Skin of body (tissue), 2 donors: ENCODE results near the gene RPS16. TPM values are rescaled to one million over a fixed set of nuclear protein-coding genes. Genes with fewer than 3 reads are reported as not detected.

ENCODE experiments used
- DNase-seq: peaks from one replicate; lab custom pipeline; 2025; lab: John Stamatoyannopoulos, UW
- total RNA-seq: library from RNA; depleted of rRNA; stranded (reverse); fragments of >200 nt; gene quantifications from one replicate; pipeline ENCODE4 v1.2.3, GENCODE V29; 2014

Gene RPS16
- total RNA-seq, 1 donor from 2014 or later = 157 TPM

DNA sequence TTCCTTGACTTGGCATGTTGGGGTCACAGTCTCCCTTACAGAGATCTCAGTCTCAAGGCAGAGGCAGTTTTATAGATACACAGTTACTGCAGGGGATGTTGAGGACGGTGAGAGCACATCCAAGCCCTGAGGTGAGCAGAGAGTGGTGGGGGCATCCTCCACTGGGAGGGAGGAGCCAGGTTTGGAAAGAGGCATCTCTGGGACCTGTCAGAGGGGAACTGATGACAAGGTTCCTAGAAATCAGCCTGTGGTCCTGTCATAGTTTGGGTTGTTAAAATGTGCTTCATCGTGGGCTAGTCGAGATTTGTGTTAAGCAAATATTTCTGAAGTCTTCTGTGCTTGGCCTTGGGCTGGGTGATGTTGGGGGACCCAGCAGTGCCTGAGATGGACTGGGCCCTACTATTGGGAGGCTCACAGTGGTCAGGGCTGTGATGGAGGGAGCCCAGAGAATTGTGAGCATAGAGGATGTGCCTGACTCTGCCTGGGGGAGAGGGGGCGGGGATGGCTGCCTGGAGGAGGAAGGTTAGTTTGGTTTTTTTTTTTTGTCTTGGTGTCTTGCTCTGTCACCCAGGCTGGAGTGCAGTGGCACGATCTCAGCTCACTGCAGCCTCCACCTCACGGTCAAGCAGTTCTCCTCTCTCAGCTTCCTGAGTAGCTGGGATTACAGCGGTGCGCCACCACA lies 13.5 kb upstream of the RPS16 start:
- no peak for DNase-seq

DNA sequence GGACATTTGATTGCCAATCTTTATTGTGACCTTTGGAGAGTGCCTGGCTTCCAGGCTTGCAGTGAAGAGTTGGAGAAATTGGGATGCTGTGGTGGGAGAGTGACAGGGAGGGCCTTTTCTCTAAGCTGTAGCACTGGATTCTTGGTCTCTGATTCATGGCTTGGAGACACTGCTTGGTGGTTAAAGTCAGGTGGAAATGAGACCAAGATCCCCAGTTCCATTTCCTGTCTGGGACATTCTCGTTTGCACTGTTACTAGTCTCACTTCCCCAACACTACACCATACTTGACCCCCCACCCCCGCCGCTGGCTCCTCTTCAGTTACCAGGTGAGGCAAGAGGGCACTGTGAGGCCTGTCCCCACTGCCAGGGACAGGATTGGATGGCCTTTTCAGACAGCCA lies 12.5 kb upstream of the RPS16 start:
- no peak for DNase-seq

DNA sequence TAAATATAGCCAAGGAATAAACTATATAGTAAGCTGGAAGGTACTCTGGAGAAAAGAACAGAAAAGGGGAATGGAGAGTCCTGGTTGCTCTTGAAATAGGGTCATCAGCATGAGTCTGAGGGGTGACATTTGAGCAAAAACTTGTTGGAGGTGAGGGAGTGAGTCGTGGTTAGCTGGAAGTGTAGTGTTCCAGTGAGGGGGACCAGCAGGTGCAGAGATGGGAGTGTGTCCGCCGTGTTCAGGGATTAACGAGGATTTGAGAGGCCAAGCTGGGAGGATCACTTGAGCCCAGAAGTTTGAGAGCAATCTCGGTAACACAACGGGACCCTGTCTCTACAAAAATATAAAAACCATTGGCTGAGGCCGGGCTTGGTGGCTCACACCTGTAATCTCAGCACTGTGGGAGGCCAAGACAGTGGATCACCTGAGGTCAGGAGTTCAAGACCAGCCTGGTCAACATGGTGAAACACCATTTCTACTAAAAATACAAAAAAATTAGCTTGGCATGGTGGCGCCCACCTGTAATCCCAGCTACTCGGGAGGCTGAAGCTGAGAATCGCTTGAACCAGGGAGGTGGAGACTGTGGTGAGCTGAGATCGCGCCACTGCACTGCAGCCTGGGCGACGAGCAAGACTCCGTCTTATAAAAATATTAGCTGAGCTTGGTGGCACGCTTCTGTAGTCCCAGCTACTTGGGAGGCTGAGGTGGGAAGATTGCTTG lies 10.8 kb upstream of the RPS16 start:
- DNase-seq = no peak

DNA sequence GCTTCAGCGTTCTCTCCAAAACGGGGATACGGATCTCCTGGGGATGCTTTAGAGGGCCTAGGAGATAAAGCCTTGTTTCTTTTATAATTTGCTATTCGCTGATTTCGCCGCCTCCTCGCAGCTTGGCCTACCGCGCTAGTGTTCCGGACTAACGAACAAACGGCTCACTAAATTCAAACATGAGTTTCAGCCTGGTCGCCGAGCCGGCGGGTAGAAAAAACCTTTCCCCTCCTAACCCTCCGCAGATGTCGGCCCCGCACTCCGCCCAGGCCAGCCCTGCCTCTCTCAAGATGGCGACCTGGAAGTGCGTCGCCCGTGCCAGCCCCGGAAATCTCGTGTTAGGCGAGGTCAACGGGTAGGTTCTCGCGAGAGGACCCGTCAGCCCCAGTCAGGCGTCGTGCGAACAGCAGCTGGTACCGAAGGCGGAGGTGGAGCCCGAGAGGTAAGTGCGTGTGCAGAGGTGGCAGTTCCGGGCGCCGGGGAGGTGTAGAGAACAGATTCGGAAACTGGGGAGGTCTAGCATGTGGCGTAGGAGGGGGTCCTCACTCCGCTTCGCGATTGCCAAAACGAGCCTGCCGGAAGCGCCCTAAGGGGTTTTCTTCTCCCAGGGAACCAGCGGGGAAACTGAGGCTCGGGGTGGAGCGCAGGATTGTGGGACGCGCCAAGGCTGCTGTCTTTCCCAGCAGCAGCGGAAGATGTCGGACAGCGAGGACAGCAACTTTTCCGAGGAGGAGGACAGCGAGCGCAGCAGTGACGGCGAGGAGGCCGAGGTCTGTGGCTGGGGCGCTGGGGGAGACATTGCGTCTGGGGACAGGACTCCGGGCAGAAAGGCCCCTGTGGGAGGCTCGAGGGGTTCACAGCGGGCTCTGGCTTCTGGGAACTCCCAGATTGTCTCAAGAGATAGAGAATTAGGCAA lies 9.7 kb upstream of the RPS16 start, which contains the start of gene SUPT5H:
TSS of gene SUPT5H (plus strand) at position 387 of the 916 bp plus-strand sequence. CDS start at position 696, 309 bp downstream.
- peak; percentile 97 for DNase-seq

DNA sequence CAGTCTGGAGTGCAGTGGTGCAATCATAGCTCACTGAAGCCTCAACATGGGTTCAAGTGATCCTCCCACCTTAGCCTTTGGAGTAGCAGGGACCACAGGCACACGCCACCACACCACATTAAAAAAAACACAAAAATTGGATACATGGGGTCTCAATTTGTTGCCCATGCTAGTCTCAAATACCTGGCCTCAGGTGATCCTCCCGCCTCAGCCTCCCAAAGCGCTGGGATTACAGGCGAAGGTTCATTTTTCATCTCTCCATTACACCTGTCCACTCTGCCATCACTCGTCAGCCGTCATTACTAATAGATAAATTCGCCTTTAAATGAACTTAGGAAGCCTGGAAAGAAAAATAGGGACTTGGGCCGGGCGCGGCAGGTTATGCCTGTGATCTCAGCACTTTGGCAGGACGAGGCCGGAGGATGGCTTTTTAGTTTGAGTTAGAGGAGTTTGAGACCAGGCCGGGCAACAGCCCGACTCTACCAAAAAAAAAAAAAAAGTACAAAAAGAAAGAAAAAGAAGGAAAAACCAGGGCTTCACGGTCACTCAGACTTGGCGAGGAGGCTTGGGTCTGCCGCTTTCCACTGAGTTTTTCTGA lies 8.9 kb upstream of the RPS16 start:
- DNase-seq = no peak

DNA sequence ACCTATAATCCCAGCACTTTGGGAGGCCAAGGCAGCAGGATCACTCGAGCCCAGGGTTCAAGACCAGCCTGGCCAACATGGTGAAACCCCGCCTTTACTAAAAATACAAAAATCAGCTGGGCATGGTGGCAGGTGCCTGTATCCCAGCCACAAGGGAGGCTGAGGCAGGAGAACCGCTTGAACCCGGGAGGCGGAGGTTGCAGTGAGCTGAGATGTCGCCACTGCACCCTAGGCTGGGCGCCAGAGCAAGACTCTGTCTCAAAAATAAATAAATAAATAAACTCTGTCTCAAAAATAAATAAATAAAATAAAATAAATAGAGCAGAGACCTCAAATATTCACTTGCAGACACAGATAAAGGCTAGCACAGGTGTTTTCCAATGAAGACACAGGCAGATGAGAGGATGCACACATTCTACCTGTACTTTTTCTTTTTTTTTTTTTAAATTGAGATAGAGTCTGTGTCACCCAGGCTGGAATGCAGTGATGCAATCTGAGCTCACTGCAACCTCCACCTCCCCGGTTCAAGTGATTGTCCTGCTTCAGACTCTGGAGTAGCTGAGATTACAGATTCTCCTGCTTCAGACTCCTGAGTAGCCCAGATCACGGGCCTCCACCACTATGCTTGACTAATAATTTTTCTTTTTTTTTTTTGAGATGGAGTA lies 2.7 kb upstream of the RPS16 start:
- no peak for DNase-seq

DNA sequence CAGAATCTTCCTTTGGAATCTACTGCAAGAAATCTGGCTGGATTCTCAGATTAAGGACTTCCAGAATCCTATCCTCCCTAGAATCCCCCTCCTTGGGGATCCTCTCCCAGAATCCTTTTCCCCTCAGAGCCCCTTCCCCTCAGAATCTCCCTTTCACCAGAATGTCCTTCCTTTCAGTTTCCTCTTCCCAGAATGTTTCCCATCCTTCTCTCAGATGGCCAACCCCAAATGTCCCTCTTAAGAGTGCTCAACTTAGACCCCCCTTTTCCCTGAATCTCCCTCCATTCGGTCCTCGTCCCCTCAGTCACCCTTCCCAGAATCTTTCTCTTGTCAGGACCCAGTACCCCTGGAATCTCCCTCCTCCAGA lies 584 bp upstream of the RPS16 start:
- no peak for DNase-seq

DNA sequence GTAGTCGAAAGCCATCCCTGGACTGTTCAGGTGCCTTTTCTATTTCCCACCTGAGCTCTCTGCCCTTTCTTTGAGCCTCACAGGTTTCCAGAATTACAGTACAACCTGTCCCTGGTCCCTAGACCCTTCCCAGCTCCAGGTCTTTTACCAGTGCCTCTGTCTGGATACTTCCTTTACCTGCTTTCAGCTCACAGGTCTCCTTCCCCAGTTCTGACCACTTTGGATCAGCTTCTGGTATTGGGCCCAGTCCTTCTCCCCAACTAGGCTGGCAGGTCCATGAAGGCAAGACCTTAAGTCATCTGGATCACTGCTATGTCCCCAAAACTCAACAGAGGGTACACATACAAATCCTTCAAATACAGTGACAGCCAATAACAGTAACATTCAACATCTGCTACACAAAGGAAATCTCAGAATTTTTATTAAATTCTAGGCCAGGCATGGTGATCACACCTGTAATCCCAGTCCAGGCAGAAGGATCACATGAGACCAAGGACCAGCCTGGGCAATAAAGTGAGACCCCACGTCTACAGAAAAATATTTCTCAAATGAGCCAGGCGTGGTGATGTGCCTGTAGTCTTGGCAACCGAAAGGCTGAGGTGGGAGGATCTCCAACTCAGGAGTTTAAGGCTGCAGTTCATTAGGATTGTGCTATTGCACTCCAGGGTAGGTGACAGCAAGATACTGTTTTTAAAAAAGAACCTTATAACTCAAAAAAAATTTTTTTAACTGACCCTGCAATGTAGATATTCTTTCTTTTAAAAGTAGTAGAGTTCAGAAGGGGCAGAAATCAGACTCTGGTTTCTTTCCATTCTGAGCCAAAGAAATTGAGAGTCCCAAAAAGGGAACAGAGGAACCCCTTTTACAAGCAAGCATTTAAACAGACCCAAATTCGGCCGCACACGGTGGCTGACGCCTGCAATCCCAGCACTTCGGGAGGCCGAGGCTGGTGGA lies 1.3 kb downstream of the RPS16 start:
- no peak for DNase-seq

DNA sequence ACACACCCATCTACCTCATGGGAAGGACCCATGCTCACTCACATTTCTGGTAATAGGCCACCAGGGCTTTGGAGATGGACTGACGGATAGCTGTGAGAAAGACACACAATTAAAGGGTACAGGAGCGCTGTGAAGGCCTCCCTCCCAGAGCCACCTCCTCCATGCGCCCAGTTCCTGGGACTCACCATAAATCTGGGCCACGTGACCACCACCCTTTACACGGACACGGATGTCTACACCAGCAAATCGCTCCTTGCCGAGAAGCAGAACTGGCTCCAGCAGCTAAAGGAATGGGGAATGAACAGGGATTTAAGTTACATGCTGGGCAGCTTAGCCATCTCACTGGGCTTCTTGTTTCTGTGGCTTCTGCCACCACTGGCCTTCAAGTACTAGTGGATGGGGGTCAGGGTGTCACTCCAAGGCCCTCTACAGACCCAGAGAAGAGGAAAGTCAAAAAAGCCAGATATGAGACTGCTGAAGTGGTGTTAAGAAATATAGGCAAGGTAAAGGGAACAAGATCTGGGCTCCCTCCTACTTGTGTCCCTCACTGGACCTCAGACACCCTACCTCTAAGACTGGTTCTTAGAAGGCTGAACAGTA lies 2.2 kb downstream of the RPS16 start:
- DNase-seq = no peak

DNA sequence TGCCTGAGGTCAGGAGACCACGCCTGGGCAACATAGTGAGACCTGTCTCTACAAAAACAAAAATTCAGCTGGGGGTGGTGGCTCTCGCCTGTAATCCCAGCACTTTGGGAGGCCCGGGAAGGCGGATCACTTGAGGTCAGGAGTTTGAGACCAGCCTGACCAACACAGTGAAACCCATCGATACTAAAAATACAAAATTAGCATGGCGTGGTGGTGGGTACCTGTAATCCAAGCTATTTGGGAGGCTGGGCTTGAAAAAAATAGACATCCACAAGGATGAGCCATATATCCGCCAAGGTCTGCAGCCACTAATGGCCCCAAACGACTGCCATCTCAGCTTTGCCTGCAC lies 3.1 kb downstream of the RPS16 start:
- no peak for DNase-seq

DNA sequence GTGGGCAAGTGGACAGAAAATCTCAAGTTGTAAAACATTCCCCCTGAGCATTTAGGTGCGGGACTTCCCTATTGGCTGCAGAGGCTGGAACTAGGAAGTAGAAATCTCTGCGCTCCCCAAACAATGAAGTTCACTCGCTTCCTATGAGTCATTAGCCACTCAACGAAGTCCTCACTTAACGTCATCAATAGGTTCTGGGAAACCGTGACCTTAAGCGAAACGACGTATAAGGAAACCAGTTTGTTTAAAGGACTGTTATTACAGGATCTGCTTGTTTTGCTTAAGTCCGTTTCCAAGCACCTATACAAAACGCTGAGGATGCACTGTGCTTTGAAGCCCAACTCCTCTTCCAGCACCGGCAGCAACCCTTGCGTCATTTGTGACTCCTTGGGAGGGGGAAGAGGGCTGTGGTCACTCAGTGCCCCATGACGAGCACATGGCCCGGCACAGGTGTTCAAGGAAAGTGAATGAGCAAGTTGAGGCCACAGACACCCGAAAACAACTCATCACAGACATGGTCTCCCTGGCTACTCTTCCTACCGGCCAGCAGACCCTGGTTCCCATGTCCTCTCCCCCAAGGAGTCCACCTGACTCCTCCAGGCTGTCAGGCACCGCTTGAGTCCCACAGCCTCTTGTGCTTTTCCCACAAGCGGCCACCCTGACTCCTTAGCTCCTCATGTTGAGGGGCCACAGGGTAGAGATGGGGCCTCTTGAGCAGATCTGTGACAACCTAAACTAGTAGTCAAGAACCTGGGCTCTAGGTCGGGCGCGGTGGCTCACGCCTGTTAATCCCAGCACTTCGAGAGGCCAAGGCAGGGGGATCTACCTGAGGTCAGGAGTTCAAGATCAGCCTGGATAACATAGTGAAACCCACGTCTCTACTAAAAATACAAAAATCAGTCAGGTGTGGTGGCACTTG lies 4.8 kb downstream of the RPS16 start:
- DNase-seq = peak; percentile 39

DNA sequence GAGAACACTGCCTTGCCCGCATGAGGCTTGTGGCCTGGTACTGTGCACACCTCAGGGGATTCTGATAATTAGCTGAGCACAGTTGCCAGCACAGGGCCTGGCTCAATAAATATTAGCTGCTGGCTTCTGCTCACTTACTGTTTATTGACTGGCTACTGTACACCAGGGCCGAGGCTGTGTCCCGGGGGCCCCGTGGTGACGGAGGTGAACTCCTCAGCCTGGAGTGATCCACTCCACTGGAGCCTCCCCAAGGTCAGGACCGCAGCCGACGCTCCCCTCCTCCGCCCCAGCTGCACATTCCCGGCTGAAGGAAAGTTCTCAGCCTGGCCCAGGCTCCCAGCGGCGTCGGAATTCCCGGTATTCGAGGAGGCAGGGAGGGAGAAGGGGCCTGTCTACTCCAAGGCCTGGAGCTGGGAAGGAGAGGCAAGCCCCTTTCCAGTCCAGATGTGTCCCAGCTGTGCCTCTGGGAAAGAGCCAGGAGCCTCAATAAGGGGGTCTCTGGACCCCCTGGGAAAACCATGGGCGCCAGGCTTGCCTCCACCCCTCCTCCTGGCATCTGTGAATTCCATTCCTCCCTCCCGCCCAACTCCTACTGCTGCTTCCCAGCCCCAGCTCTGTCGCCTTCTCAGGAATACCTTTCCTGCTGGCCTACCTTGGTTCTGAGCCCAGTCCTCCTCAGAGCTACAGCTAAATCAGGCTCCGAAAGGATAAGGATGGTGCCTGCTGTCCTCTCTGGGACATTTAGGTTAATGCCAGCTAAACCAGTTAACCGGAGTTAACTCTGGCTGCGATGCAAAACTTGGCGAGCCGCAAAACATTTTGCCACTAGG lies 7.3 kb downstream of the RPS16 start:
- DNase-seq = peak; percentile 91

DNA sequence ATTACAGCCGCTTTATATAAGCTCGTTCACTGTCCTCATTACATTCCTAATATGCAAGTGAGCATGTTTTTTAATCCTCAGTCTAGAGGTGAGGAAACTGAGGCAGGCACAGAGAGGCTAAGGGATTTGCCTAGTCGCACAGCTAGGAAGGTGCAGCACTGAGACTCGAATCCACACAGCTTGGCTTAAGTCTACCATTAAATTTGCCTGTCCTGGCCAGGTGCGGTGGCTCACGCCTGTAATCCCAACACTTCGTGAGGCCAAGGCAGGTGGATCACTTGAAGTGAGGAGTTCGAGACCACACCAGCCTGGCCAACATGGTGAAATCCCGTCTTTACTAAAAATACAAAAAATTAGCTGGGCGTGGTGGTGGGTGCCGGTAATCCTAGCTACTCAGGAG lies 8.0 kb downstream of the RPS16 start:
- DNase-seq = no peak

DNA sequence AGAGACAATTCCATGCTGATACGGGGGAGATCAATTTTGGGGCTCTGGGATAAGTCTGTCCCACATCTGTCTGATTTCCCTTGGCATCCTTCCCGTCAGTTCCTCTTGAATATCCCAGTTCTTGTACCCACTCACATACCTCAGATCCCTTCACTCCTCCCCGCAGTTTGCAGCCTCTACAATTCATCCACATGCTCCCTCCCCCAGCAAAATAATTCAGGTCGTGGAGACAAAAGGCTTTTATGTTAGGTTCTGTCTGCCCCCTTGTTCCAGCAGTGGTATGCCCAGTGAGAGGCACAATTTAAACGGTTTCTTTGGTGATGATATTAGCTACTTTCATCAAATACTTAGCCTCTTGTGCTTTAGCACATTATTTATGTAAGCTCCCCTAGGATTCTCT lies 9.6 kb downstream of the RPS16 start:
- peak; percentile 28 for DNase-seq

DNA sequence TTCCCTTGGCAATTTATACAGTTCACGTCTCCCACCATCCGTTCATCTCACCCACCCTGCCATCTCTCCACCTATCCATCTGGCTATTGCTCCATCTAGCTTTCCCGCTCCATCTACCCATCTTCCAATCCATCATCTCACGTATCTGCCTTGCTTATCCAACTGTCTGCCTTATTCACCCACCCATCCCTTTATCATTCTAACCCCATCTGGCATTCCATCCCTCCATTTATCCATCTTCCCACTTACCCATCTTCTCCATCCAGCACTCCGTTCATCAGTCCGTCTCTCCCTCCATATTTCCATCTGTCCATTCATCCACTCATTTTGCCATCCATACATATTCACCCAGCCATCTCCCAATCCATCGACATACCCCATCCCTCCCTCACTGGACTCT lies 10.0 kb downstream of the RPS16 start:
- DNase-seq = no peak

DNA sequence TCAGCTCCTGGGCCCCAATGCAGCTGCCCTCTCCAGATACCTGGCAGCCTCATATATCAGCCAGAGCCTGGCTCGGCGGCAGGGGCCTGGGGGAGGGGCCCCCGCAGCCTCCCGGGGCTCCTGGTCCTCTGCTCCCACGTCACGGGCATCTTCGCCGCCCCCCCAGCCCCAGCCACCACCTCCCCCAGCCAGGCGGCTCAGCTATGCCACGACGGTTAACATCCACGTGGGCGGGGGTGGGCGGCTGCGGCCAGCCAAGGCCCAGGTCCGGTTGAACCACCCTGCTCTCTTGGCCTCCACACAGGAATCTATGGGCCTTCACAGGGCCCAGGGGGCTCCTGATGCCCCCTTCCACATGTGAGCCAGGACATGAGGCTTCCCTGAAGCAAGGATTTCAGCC lies 10.8 kb downstream of the RPS16 start:
- no peak for DNase-seq

DNA sequence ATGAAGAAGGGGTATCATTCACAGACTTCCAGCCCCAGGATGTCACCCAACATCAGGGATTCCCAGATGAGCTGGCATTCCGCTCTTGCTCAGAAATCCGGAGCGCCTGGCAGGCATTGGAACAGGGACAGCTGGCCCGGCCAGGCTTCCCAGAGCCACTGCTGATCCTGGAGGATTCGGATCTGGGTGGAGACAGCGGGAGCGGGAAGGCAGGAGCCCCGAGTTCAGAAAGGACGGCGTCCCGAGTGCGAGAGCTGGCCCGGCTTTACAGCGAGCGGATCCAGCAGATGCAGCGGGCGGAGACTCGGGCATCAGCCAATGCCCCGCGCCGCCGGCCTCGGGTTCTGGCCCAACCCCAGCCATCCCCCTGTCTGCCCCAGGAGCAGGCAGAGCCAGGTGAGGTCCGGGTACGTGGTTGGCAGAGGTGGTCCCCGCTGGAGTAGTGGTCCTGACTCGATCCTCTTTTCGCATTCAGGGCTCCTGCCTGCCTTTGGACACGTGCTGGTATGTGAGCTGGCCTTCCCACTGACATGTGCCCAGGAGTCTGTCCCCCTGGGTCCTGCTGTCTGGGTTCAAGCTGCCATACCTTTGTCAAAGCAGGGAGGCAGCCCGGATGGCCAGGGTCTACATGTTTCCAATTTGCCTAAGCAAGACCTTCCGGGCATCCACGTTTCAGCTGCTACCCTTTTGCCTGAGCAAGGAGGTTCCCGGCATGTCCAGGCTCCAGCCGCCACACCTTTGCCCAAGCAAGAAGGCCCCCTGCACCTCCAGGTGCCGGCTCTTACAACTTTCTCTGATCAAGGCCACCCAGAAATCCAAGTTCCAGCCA lies 12.3 kb downstream of the RPS16 start:
- DNase-seq = no peak
